Neural cell (in vitro differentiated cells): ENCODE measurements around the gene RPL15.
A peak's percentile ranks its signal among the peaks of the same experiment; 100 is the strongest.

Experiments
- EP300 ChIP-seq: fragments of 450-650 bp; conservative IDR thresholded peaks from 2 replicates; pipeline ENCODE4 v1.6.1; 2014; ENCODE audit warnings: antibody characterized with exemption, mild to moderate bottlenecking, moderate library complexity; ENCODE audit not compliant: poor library complexity, severe bottlenecking
- SMC3 ChIP-seq: fragments of 450-650 bp; conservative IDR thresholded peaks from 2 replicates; pipeline ENCODE4 v1.6.1; 2014; ENCODE audit warnings: antibody characterized with exemption, mild to moderate bottlenecking, moderate library complexity; ENCODE audit not compliant: poor library complexity

DNA sequence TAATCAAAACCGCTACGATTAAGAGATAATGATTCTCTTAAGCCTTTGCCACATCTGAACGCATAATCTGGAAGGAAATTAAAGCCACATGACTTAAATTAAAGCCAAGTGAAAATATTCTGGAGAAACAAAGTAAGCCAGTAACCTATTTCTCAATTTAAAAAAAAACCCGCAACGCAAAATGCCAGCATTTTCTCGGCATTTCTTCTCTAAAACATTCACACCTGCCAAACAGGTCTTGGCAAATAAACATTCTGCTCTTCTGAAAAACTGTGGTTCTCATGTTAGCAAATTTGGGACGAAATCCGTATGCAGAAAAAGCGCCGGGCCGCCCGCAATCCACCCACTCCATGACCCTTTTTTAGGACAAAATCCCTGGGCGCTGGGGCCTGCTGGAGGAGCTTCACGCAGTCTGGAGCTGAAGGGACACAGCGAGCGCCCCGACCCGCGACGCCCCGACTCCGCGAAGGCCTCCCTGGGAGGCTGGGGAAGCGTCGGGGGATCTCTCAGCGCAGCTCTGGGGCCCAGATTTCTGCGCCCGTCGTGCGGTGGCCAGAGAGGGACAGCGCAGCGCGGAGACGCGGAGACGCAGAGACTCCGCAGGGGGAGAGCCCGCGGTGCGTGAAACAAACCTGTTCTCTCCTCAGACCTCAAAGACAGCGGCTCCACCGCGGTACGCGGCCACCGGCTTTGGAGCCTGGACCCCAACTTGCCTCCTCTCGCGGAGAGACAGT lies 613 bp upstream of the RPL15 start:
- TF ChIP-seq SMC3 (peak; percentile 46), EP300 (no peak)
